Nephron progenitor cell (in vitro differentiated cells): ENCODE data around the gene FMNL2.

ENCODE experiments used
- DNase-seq: peaks from one replicate; pipeline ENCODE4 v3.0.0; 2021
- H3K27ac Mint-ChIP-seq: 2 replicates; pipeline ENCODE4 v1.8.0; 2021; ENCODE audit warnings: mild to moderate bottlenecking, moderate library complexity, mixed read lengths
- H3K27me3 Mint-ChIP-seq: 2 replicates; pipeline ENCODE4 v1.8.0; 2021; ENCODE audit warnings: mild to moderate bottlenecking, low read depth, mixed read lengths; ENCODE audit not compliant: poor library complexity
- H3K36me3 Mint-ChIP-seq: 2 replicates; pipeline ENCODE4 v1.8.0; 2021; ENCODE audit warnings: low read depth, mixed read lengths
- H3K4me1 Mint-ChIP-seq: 2 replicates; pipeline ENCODE4 v1.8.0; 2021; ENCODE audit warnings: mixed read lengths
- H3K4me3 Mint-ChIP-seq: 2 replicates; pipeline ENCODE4 v1.8.0; 2021; ENCODE audit warnings: mild to moderate bottlenecking, moderate library complexity, mixed read lengths
- H3K9me3 Mint-ChIP-seq: 2 replicates; pipeline ENCODE4 v1.8.0; 2021; ENCODE audit warnings: mild to moderate bottlenecking, moderate library complexity, mixed read lengths
- CTCF ChIP-seq: fragments of 200-600 bp; sonication (generic); IDR thresholded peaks from 2 replicates; pipeline ENCODE4 v1.5.0; 2021; ENCODE audit warnings: antibody characterized with exemption

FMNL2 gene

GRCh38 chr2:152555048-152555447 is 220.1 kb downstream of the FMNL2 start:
- peaks cover 5% of the 10 kb centered on the region for H3K4me1 Mint-ChIP-seq
- TF ChIP-seq CTCF: peak; percentile 38
- no peaks in the 10 kb centered on the region for H3K9me3 Mint-ChIP-seq
- H3K27me3 Mint-ChIP-seq: no peaks in the 10 kb centered on the region
- DNase-seq: no peak
- H3K27ac Mint-ChIP-seq: no peak overlapping the region
- no peak overlapping the region for H3K4me3 Mint-ChIP-seq
- H3K36me3 Mint-ChIP-seq: peaks cover 25% of the 10 kb centered on the region

GRCh38 chr2:152556506-152556905 is 221.5 kb downstream of the FMNL2 start:
- TF ChIP-seq CTCF: no peak
- Mint-ChIP-seq H3K9me3 (no peaks in the 10 kb centered on the region), H3K27me3 (no peaks in the 10 kb centered on the region), H3K36me3 (peaks cover 31% of the 10 kb centered on the region), H3K4me3 (no peak overlapping the region), H3K27ac (no peak overlapping the region), H3K4me1 (no peaks in the 10 kb centered on the region)
- no peak for DNase-seq

- Mint-ChIP-seq H3K4me3 (no peak overlapping the region), H3K27me3 (no peaks in the 10 kb centered on the region), H3K27ac (no peak overlapping the region), H3K36me3 (peaks cover 40% of the 10 kb centered on the region), H3K4me1 (no peaks in the 10 kb centered on the region), H3K9me3 (no peaks in the 10 kb centered on the region)
- no peak for DNase-seq
- no peak for TF ChIP-seq CTCF
Observed at GRCh38 chr2:152557273-152557888, 222.4 kb downstream of the FMNL2 start.

GRCh38 chr2:152558158-152558984 is 223.4 kb downstream of the FMNL2 start:
- peak overlapping the region; percentile 20 for H3K27ac Mint-ChIP-seq
- H3K4me1 Mint-ChIP-seq: no peaks in the 10 kb centered on the region
- no peak overlapping the region for H3K4me3 Mint-ChIP-seq
- no peaks in the 10 kb centered on the region for H3K27me3 Mint-ChIP-seq
- no peak for DNase-seq
- H3K36me3 Mint-ChIP-seq: peaks cover 41% of the 10 kb centered on the region
- no peaks in the 10 kb centered on the region for H3K9me3 Mint-ChIP-seq
- no peak for TF ChIP-seq CTCF

- peaks cover 47% of the 10 kb centered on the region for H3K36me3 Mint-ChIP-seq
Observed at GRCh38 chr2:152559008-152559407, 224.0 kb downstream of the FMNL2 start.

More at GRCh38 chr2:152559008-152559407, 224.0 kb downstream of the FMNL2 start:
- Mint-ChIP-seq H3K27me3 (no peaks in the 10 kb centered on the region), H3K27ac (no peak overlapping the region), H3K4me3 (no peak overlapping the region), H3K9me3 (no peaks in the 10 kb centered on the region), H3K4me1 (no peaks in the 10 kb centered on the region)
- TF ChIP-seq CTCF: no peak
- no peak for DNase-seq
